Ovary (tissue), 9 donors: ENCODE measurements around the gene ANTXR2. TPM values are rescaled to one million over a fixed set of nuclear protein-coding genes. Genes with fewer than 3 reads are reported as not detected.

Experiments used
- DNase-seq, 5 donors: peaks; one replicate each; pipeline ENCODE4 v3.0.0-alpha.2; 2019 to 2020
- H3K27ac ChIP-seq, 2 donors: fragments of 200-600 bp; one replicate each; pipeline versions ENCODE4 v1.5.1 to v1.8.0; 2019 to 2022
- H3K27me3 ChIP-seq: fragments of 200-600 bp; one replicate; pipeline ENCODE4 v1.8.0; 2022
- H3K36me3 ChIP-seq: fragments of 200-600 bp; sonication (generic); one replicate; pipeline ENCODE4 v1.5.1; 2019
- H3K4me1 ChIP-seq: one replicate; pipeline ENCODE4 v1.8.1; 2013; ENCODE audit warnings: mild to moderate bottlenecking, moderate library complexity; ENCODE audit not compliant: insufficient read depth
- H3K4me3 ChIP-seq: fragments of 200-600 bp; sonication (generic); one replicate; pipeline ENCODE4 v1.5.1; 2017
- H3K9me3 ChIP-seq, 2 donors: fragments of 200-600 bp in 1 of 2; sonication (generic) in 1 of 2; one replicate each; pipeline versions ENCODE4 v1.5.1 to v1.8.1; 2013 to 2019; ENCODE audit warnings: mild to moderate bottlenecking in 1 of 2, moderate library complexity in 1 of 2
- CTCF ChIP-seq, 3 donors: fragments of 450-650 bp in 2 of 3; fragments of 200-600 bp in 1 of 3; IDR thresholded peaks; one replicate each; pipeline versions ENCODE4 v1.5.1 to v1.8.0; 2016 to 2022; ENCODE audit warnings: antibody characterized with exemption in 3 of 3, mild to moderate bottlenecking in 1 of 3
- EP300 ChIP-seq: sonication (generic); formaldehyde crosslinking; IDR thresholded peaks from one replicate; pipeline ENCODE4 v1.6.1; 2017; ENCODE audit warnings: antibody characterized with exemption
- POLR2A ChIP-seq: fragments of 450-650 bp; IDR thresholded peaks from one replicate; pipeline ENCODE4 v1.6.1; 2017; ENCODE audit warnings: antibody characterized with exemption, mild to moderate bottlenecking, moderate library complexity
- WGBS, 3 donors: extraction: QIAGEN DNeasy Blood & Tissue Kit in 1 of 3; methylation state at CpG; one replicate each; pipeline versions ENCODE4 v1.1.5 to v1.1.7; 2013 to 2017; 5-methylcytosine and 5-hydroxymethylcytosine counted together
- intact Hi-C, 4 donors: fragments of 100-400 bp; cut with DNase I; formaldehyde crosslinking; loops; one replicate each; pipeline versions ENCODE4 v1.11.0 to v1.15.1; 2022 to 2023
- polyA plus RNA-seq, 2 donors: library from polyadenylated mRNA; stranded (reverse); fragments of 200-250 nt in 1 of 2; fragments of 350-450 nt in 1 of 2; fragmentation: Illumina TruSeq in 1 of 2; extraction: RNeasy Lipid Tissue Mini Kit (QIAGEN cat#74804) in 1 of 2; gene quantifications; one replicate each; pipeline ENCODE4 v1.2.3, GENCODE V29; 2013 to 2014
- total RNA-seq, 7 donors: library from RNA; depleted of rRNA in 2 of 7; stranded (reverse); fragments of >200 nt in 2 of 7; fragmentation: NEBNext Ultra II Directional in 3 of 7; extraction: Animal tissue kit (Norgen Biotek cat#: 25700) in 3 of 7; gene quantifications; one replicate each; pipeline versions ENCODE4 v1.1.0 to v1.2.4, GENCODE V29; 2016 to 2023
- donor health status: DM: no; HTN: no; CAD: no; lungs with moderate emphysema.
- donor health status: DM: no; HTN: no; CAD: no.
- donor health status: Bipolar disorder and iron deficiency.
- donor health status: DM: yes; HTN: yes; CAD: no.
- donor health status: DM: no; HTN: no; CAD: no.
- donor health status: DM: yes; HTN: yes; CAD: no.

The ANTXR2 gene
- total and polyA plus RNA-seq, 9 donors, result 64.4 to 231 (median 88.7) TPM

GRCh38 chr4:80091184-80091583, 18.2 kb upstream of the ANTXR2 start:
- TF ChIP-seq POLR2A (no peak), EP300 (no peak), CTCF (IDR thresholded peaks at IDR 0.05) (no peak)
- no peak overlapping the region for H3K27ac ChIP-seq
- no peaks in the 10 kb centered on the region for H3K9me3 ChIP-seq
- no peaks in the 10 kb centered on the region for H3K4me1 ChIP-seq
- DNase-seq, result no peak
- WGBS, 3 donors, result 84 to 90% (median 86%) methylated on average over 3 of the region's 3 CpGs
- intact Hi-C loops, result no loop called here
- no peak overlapping the region for H3K4me3 ChIP-seq
- no peaks in the 10 kb centered on the region for H3K27me3 ChIP-seq
- no peaks in the 10 kb centered on the region for H3K36me3 ChIP-seq

GRCh38 chr4:80090090-80090489, 17.1 kb upstream of the ANTXR2 start:
- no peaks in the 10 kb centered on the region for H3K9me3 ChIP-seq
- no peak overlapping the region for H3K27ac ChIP-seq
- no peaks in the 10 kb centered on the region for H3K4me1 ChIP-seq
- H3K36me3 ChIP-seq, result no peaks in the 10 kb centered on the region
- intact Hi-C loops, result no loop called here
- no peaks in the 10 kb centered on the region for H3K27me3 ChIP-seq
- WGBS, 3 donors, result 85 to 88% (median 86%) methylated on average over 1 of the region's 1 CpG
- no peak for TF ChIP-seq POLR2A
- TF ChIP-seq EP300, result no peak
- no peak for TF ChIP-seq CTCF (IDR thresholded peaks at IDR 0.05)
- H3K4me3 ChIP-seq, result no peak overlapping the region
- DNase-seq, result no peak

- Histone ChIP-seq H3K36me3 (no peaks in the 10 kb centered on the region), H3K27ac (no peak overlapping the region), H3K9me3 (no peaks in the 10 kb centered on the region), H3K27me3 (no peaks in the 10 kb centered on the region), H3K4me1 (no peaks in the 10 kb centered on the region), H3K4me3 (no peak overlapping the region)
- 96 to 100% (median 99%) methylated on average over 1 of the region's 1 CpG for WGBS, 3 donors
- DNase-seq, result no peak
- no peak for TF ChIP-seq CTCF (IDR thresholded peaks at IDR 0.05)
- no peak for TF ChIP-seq EP300
- TF ChIP-seq POLR2A, result no peak
- intact Hi-C loops, result no loop called here
Measured at GRCh38 chr4:80088471-80088870, 15.4 kb upstream of the ANTXR2 start.

- Histone ChIP-seq H3K9me3 (no peaks in the 10 kb centered on the region), H3K36me3 (no peaks in the 10 kb centered on the region), H3K4me3 (no peak overlapping the region), H3K4me1 (no peaks in the 10 kb centered on the region), H3K27ac (no peak overlapping the region), H3K27me3 (no peaks in the 10 kb centered on the region)
- DNase-seq, result no peak
- TF ChIP-seq EP300 (no peak), CTCF (IDR thresholded peaks at IDR 0.05) (no peak), POLR2A (no peak)
- intact Hi-C loops, result no loop called here
- 76 to 83% (median 80%) methylated on average over 5 of the region's 5 CpGs for WGBS, 3 donors
Measured at GRCh38 chr4:80086296-80086695, 13.3 kb upstream of the ANTXR2 start.

- H3K27ac ChIP-seq, result no peak overlapping the region
- DNase-seq, result no peak
- intact Hi-C loops, result no loop called here
- H3K36me3 ChIP-seq, result no peaks in the 10 kb centered on the region
- H3K4me1 ChIP-seq, result no peaks in the 10 kb centered on the region
- no peaks in the 10 kb centered on the region for H3K27me3 ChIP-seq
- TF ChIP-seq EP300 (no peak), CTCF (IDR thresholded peaks at IDR 0.05) (no peak), POLR2A (no peak)
- H3K9me3 ChIP-seq, result no peaks in the 10 kb centered on the region
- 94 to 97% (median 94%) methylated on average over 3 of the region's 3 CpGs for WGBS, 3 donors
- H3K4me3 ChIP-seq, result no peak overlapping the region
Measured at GRCh38 chr4:80085081-80085480, 12.1 kb upstream of the ANTXR2 start.
